Peyer's patch (tissue), 4 donors: ENCODE measurements around the gene CENPX.

Source experiments
- CTCF ChIP-seq, 6 experiments: fragments of 450-650 bp in 4 of 6; fragments of 200-600 bp in 2 of 6; sonication (generic) in 1 of 6; IDR thresholded peaks; one replicate each; pipeline ENCODE4 v1.5.1; 2017 to 2019; ENCODE audit warnings: antibody characterized with exemption in 6 of 6, mild to moderate bottlenecking in 3 of 6, moderate library complexity in 1 of 6
- POLR2A ChIP-seq, 2 donors: fragments of 450-650 bp; IDR thresholded peaks; one replicate each; pipeline ENCODE4 v1.5.1; 2017; ENCODE audit warnings: antibody characterized with exemption in 2 of 2, mild to moderate bottlenecking in 2 of 2, moderate library complexity in 2 of 2

- no peak for TF ChIP-seq CTCF (IDR thresholded peaks at IDR 0.05)
- TF ChIP-seq POLR2A (IDR thresholded peaks at IDR 0.05): no peak
These were observed 40.3 kb upstream of the CENPX start for GRCh38 chr17:82062984-82063368.
